Spleen (tissue), 11 donors: ENCODE measurements around the gene TRIM32. TPM values are rescaled to one million over a fixed set of nuclear protein-coding genes. Genes with fewer than 3 reads are reported as not detected.

Experiments used
- DNase-seq: peaks from one replicate; pipeline ENCODE4 v3.0.0-alpha.2; 2020
- H3K27ac ChIP-seq, 8 donors: fragments of 200-600 bp; sonication (generic) in 7 of 8; 1 replicate in 4 of 8; 2 replicates in 4 of 8; pipeline versions ENCODE4 v1.5.0 to v1.8.0; 2016 to 2021; ENCODE audit warnings: inconsistent platforms in 4 of 8, mild to moderate bottlenecking in 4 of 8, moderate library complexity in 1 of 8
- H3K27me3 ChIP-seq, 7 donors: fragments of 200-600 bp; sonication (generic) in 6 of 7; replicated peaks in 1 of 7; 1 replicate in 4 of 7; 2 replicates in 3 of 7; pipeline versions ENCODE4 v1.5.0 to v1.8.0; 2016 to 2021; ENCODE audit warnings: inconsistent platforms in 3 of 7, mild to moderate bottlenecking in 1 of 7
- H3K36me3 ChIP-seq, 6 donors: fragments of 200-600 bp; sonication (generic) in 5 of 6; 1 replicate in 4 of 6; 2 replicates in 2 of 6; pipeline versions ENCODE4 v1.5.0 to v1.8.0; 2016 to 2021; ENCODE audit warnings: inconsistent platforms in 2 of 6
- H3K4me1 ChIP-seq, 6 donors: fragments of 200-600 bp; sonication (generic) in 5 of 6; 1 replicate in 3 of 6; 2 replicates in 3 of 6; pipeline versions ENCODE4 v1.5.0 to v1.8.0; 2016 to 2021; ENCODE audit warnings: inconsistent platforms in 3 of 6
- H3K4me3 ChIP-seq, 8 donors: fragments of 200-600 bp; sonication (generic) in 7 of 8; 1 replicate in 4 of 8; 2 replicates in 4 of 8; pipeline versions ENCODE4 v1.5.0 to v1.8.0; 2016 to 2021; ENCODE audit warnings: inconsistent platforms in 4 of 8, mild to moderate bottlenecking in 4 of 8, moderate library complexity in 2 of 8
- H3K9me3 ChIP-seq, 8 donors: fragments of 200-600 bp; sonication (generic) in 7 of 8; 1 replicate in 4 of 8; 2 replicates in 4 of 8; pipeline versions ENCODE4 v1.5.0 to v1.8.0; 2016 to 2021; ENCODE audit warnings: inconsistent platforms in 4 of 8
- POLR2A ChIP-seq, 3 donors: fragments of 450-650 bp; IDR thresholded peaks; one replicate each; pipeline ENCODE4 v1.5.1; 2017; ENCODE audit warnings: antibody characterized with exemption in 3 of 3, mild to moderate bottlenecking in 1 of 3
- POLR2AphosphoS5 ChIP-seq, 3 donors: sonication (generic); formaldehyde crosslinking; IDR thresholded peaks; one replicate each; pipeline ENCODE4 v1.5.1; 2017; ENCODE audit warnings: antibody characterized with exemption in 3 of 3
- WGBS, 5 donors: extraction: QIAGEN DNeasy Blood & Tissue Kit in 3 of 5; methylation state at CpG; one replicate each; pipeline versions ENCODE4 v1.1.5 to v1.1.7; 2013 to 2018; 5-methylcytosine and 5-hydroxymethylcytosine counted together
- intact Hi-C: fragments of 100-400 bp; cut with DNase I; formaldehyde crosslinking; loops from one replicate; pipeline ENCODE4 v1.15.0; 2023; ENCODE audit warnings: low total_unique reads
- polyA plus RNA-seq, 3 donors: library from polyadenylated mRNA; stranded (reverse); fragments of 200-250 nt; gene quantifications; one replicate each; pipeline ENCODE4 v1.2.1, GENCODE V29; 2013
- total RNA-seq, 7 donors: library from RNA; depleted of rRNA in 3 of 7; stranded (reverse); fragments of >200 nt in 3 of 7; fragmentation: NEBNext Ultra II Directional in 4 of 7; extraction: Animal tissue kit (Norgen Biotek cat#: 25700) in 4 of 7; gene quantifications; one replicate each; pipeline versions ENCODE4 v1.1.0 to v1.2.1, GENCODE V29; 2016 to 2021
- TF ChIP-seq, protein P1 (sequence below), 11 experiments: fragments of 200-600 bp in 7 of 11; fragments of 450-650 bp in 4 of 11; sonication (generic) in 4 of 11; IDR thresholded peaks in 8 of 11; conservative IDR thresholded peaks in 3 of 11; 1 replicate in 7 of 11; 2 replicates in 4 of 11; pipeline versions ENCODE4 v1.4.0 to v1.8.0; 2016 to 2021; ENCODE audit warnings: antibody characterized with exemption in 11 of 11, inconsistent platforms in 4 of 11, mild to moderate bottlenecking in 1 of 11
- donor health status: healthy with polysubstance abuse.
- donor health status: DM: no; HTN: no; CAD: no; lungs with moderate emphysema.
- donor health status: DM: no; HTN: no; CAD: no.
- donor health status: Bipolar disorder and iron deficiency.
- donor health status: healthy.
- donor health status: DM: no; HTN: no; CAD: no.
- donor health status: DM: yes; HTN: yes; CAD: no.

TRIM32 gene
- total and polyA plus RNA-seq, 10 donors, result 3.1 to 22.1 (median 17.2) TPM

DNA sequence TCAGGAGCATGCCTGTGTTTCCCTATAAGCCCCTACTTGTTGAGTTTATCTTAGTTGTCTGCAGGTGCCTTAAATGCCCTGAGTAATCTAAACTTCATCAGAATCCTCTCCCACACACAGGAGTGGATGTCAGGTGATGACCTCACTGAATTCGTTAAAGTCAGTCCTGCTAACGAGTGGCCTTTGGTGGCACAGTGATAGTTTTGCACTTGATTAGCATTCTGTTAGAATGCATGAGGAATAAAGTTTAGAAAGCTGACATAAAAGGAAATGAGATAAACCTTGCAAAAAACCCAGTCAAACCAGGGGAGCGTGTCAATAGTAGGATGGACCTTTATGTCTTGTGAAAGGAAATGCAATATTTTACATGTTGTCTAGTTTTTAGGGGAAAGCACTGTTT is 4.5 kb downstream of the TRIM32 start:
- 60 to 75% (median 62%) methylated on average over 3 of the region's 3 CpGs for WGBS, 5 donors
- intact Hi-C loops, result no loop called here
- no peak overlapping the region for H3K27ac ChIP-seq

DNA sequence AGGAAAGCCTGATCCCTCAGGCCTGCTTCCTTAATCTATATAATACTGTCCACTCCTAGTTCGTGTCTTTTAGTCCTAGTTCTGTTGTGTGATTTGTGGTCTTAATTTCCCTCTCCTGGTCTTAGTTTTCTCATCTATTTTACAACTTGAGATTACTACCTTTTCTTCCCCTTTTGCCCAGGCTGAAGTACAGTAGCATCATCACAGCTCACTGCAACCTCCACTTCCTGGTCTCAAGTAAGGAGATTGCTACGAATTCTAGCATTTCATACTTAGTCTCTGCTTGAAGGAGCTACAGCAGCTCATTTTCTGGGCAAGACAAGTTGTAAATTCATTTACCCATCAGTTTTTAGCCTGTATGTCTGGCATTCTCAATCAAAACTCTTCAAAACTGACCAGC is 5.5 kb downstream of the TRIM32 start:
- Histone ChIP-seq H3K4me3 (no peak overlapping the region), H3K4me1 (peaks cover 12 to 74% (median 49%) of the 10 kb centered on the region in 6 donors), H3K27ac (no peak overlapping the region), H3K9me3 (no peaks in the 10 kb centered on the region), H3K27me3 (no peaks in the 10 kb centered on the region), H3K36me3 (peaks cover 0 to 5% (median 3%) of the 10 kb centered on the region in 6 donors)
- WGBS, 5 donors, result 42 to 63% (median 47%) methylated on average over 2 of the region's 2 CpGs
- no peak for TF ChIP-seq POLR2A (IDR thresholded peaks at IDR 0.05)
- TF ChIP-seq, protein P1, sequence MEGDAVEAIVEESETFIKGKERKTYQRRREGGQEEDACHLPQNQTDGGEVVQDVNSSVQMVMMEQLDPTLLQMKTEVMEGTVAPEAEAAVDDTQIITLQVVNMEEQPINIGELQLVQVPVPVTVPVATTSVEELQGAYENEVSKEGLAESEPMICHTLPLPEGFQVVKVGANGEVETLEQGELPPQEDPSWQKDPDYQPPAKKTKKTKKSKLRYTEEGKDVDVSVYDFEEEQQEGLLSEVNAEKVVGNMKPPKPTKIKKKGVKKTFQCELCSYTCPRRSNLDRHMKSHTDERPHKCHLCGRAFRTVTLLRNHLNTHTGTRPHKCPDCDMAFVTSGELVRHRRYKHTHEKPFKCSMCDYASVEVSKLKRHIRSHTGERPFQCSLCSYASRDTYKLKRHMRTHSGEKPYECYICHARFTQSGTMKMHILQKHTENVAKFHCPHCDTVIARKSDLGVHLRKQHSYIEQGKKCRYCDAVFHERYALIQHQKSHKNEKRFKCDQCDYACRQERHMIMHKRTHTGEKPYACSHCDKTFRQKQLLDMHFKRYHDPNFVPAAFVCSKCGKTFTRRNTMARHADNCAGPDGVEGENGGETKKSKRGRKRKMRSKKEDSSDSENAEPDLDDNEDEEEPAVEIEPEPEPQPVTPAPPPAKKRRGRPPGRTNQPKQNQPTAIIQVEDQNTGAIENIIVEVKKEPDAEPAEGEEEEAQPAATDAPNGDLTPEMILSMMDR (IDR thresholded peaks at IDR 0.05 in 8 of 11, conservative IDR thresholded peaks at IDR 0.05 in 3 of 11), result no peak
- TF ChIP-seq POLR2AphosphoS5 (IDR thresholded peaks at IDR 0.05), result no peak
- intact Hi-C loops, result no loop called here
- no peak for DNase-seq

More for the DNA sequence above, 4.5 kb downstream of the TRIM32 start:
- Histone ChIP-seq H3K9me3 (no peaks in the 10 kb centered on the region), H3K27me3 (peaks cover 0 to 4% (median 0%) of the 10 kb centered on the region in 7 donors), H3K4me3 (no peak overlapping the region), H3K36me3 (no peaks in the 10 kb centered on the region), H3K4me1 (peaks cover 12 to 81% (median 54%) of the 10 kb centered on the region in 6 donors)
- no peak for DNase-seq
- TF ChIP-seq, protein P1 (IDR thresholded peaks at IDR 0.05 in 8 of 11, conservative IDR thresholded peaks at IDR 0.05 in 3 of 11), result no peak
- TF ChIP-seq POLR2A (IDR thresholded peaks at IDR 0.05), result no peak
- TF ChIP-seq POLR2AphosphoS5 (IDR thresholded peaks at IDR 0.05), result no peak

DNA sequence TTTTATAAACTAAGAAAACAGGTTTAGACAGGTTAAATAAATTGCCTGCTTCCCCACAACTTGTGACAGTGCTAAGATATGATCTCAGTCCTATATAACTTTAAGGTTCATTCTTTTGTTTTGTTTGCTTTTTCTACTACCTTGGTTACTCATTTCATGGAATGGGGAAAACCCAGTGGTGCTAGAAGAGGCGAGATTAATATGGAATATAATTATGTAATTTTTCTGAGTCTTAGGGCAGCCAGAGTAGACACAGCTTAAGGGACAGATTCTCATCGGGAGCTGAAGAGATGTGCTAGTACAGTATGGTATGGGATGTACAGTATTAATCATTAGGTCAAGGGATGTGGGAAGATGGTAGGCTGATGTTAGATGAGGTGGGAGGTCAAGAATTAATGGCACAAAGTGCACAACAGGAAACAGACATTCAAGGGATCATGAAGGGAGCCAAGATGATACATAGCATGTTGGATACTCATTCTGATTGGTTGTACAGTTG is 6.2 kb downstream of the TRIM32 start:
- peaks cover 6 to 68% (median 43%) of the 10 kb centered on the region in 6 donors for H3K4me1 ChIP-seq
- WGBS, 5 donors, result 64 to 78% (median 74%) methylated on average over 2 of the region's 2 CpGs
- intact Hi-C loops, result no loop called here
- H3K9me3 ChIP-seq, result no peaks in the 10 kb centered on the region
- H3K4me3 ChIP-seq, result no peak overlapping the region
- no peak overlapping the region for H3K27ac ChIP-seq
- peaks cover 0 to 11% (median 10%) of the 10 kb centered on the region in 6 donors for H3K36me3 ChIP-seq
- TF ChIP-seq, protein P1 (IDR thresholded peaks at IDR 0.05 in 8 of 11, conservative IDR thresholded peaks at IDR 0.05 in 3 of 11), result no peak
- no peak for TF ChIP-seq POLR2A (IDR thresholded peaks at IDR 0.05)
- TF ChIP-seq POLR2AphosphoS5 (IDR thresholded peaks at IDR 0.05), result no peak
- no peaks in the 10 kb centered on the region for H3K27me3 ChIP-seq
- no peak for DNase-seq

DNA sequence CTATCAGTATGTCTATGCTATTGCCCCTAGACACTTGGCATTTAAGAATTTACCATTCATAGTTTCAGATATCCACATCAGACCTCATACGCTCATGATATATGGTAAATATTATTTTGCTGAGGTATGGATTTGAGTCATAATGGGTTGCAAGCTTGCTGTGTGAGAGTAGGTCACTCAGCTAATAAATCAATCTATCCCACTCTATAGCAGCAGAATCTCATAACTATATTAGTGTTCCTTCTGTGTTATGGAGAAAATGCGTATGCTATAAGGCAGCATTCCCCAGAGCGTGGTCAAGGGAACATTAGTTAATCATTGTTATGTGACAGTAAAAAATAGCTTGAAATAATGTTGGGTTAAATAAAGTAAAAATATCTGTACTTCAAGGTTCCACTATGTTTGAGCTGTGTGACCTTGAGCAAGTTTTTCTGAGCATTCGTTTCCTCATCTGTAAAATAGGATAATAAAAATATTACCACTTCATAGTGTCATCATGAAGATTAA is 7.7 kb downstream of the TRIM32 start:
- H3K27ac ChIP-seq, result no peak overlapping the region
- TF ChIP-seq POLR2AphosphoS5 (IDR thresholded peaks at IDR 0.05), result no peak
- TF ChIP-seq POLR2A (IDR thresholded peaks at IDR 0.05), result no peak
- TF ChIP-seq, protein P1 (IDR thresholded peaks at IDR 0.05 in 8 of 11, conservative IDR thresholded peaks at IDR 0.05 in 3 of 11), result no peak
- no peaks in the 10 kb centered on the region for H3K27me3 ChIP-seq
- 78 to 84% (median 81%) methylated on average over 4 of the region's 4 CpGs for WGBS, 5 donors
- intact Hi-C loops, result no loop called here
- no peak overlapping the region for H3K4me3 ChIP-seq
- H3K4me1 ChIP-seq, result peaks cover under 1 to 53% (median 29%) of the 10 kb centered on the region in 6 donors
- no peak for DNase-seq
- peaks cover 5 to 27% (median 24%) of the 10 kb centered on the region in 6 donors for H3K36me3 ChIP-seq
- H3K9me3 ChIP-seq, result no peaks in the 10 kb centered on the region
